Measurements from ENCODE around the gene ZNF485.
"Not testable (repeated sequence)": the region's sequence is repeated elsewhere in the genome, so short reads cannot be mapped to it uniquely, and the experiment has no call there.

ZNF485 gene

DNA sequence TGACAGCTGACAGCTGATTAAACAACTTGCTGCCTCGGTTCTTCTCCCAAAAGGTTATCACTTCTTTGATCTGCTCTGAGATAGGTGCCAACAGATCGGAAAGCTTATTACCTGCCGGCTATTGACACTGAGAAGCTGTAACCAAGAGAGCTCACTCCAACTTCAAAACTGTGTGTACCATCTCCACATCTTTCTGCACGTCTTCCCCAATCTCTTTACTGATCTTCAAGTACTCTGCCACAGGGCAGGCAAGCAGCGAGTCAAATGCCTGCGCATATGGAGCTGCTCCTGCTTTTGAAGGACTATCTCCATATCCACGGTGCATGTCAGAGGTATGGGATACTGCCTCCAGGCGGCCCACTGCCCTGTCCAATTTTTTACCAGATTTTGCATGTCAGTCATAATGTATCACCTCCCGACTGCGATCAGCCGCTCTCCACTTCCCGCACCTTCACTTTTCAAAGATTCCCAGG lies 352 bp upstream of the ZNF485 start:
- DNase-seq (ENCODE audit: low read depth in 2 of 2) = no peak

DNA sequence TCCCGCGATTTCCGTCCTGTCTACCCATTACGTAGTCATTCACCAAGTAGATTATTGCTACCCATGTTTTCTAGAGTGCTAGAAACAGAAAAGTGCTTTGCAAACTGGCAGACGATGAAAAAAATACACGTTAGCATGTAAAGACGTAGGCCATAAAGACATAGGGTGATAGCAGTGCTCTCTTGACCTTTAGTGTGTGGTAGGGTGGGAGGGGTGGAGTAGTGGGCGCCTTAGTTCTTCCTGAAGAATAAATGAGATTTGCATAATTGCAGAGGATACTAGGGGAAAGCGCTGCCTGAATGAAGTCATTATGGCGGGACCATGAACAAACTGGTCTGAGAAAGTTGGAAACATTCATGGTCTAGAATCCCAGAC lies 948 bp downstream of the ZNF485 start:
- DNase-seq (ENCODE audit: low read depth in 2 of 2) = no peak

DNA sequence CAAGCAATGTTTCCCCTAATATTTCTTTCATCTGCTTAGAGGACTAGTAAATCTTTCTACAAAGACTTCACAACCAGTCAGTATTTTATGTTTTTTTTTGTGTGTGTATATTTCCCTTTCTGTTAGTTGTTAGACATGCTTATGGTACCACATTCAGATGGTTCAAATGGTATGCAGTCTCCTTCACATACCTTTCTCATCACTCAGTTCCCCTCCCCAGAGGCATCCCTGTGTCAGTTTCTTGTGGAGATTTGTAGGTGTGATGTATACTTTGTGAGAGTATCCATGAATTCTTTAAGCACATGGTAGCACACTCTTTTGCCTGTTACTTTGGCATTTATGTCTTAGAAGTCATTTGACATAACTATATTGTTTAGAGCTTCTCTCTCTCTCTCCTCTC lies 4.4 kb downstream of the ZNF485 start:
- DNase-seq (ENCODE audit: low read depth in 2 of 2) = no peak

DNA sequence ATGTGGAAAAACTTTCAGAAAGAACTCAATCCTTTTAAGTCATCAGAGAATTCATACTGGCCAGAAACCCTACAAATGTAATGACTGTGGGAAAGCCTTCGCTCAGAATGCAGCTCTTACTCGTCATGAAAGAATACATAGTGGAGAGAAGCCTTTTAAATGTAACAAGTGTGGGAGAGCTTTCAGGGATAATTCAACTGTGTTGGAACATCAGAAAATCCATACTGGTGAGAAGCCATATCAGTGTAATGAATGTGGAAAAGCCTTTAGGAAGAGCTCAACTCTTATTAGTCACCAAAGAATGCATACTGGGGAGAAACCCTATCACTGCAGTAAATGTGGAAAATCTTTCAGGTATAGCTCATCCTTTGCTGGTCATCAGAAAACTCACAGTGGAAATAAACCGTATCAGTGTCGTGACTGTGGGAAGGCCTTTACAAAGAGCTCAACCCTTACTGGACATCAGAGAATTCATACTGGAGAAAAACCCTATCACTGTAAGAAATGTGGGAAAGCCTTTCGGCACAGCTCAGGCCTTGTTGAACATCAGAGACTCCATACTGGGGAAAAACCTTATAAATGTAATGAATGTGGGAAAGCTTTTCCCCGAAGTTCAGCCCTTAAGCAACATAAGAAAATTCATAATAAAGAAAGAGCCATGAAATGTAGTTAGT lies 10.6 kb downstream of the ZNF485 start:
- DNase-seq (ENCODE audit: low read depth in 2 of 2) = no peak

DNA sequence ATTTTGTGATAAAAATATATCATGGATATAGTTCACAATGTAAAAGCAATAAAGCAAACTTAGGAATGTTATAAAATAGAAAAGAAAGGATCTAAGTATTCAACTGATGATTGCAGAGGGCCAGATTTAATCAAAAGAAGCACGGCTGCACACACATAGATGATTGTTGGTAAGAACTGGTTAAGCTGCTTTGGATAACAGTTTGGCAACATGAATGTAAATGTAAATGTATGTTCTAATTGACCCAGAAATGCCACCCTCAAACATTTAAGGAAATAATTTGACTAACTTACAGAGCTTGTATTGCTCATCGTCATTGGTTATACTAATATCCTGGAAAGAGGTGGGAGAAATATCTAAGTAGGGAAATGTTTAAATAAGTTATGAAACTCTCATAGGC lies 13.1 kb downstream of the ZNF485 start:
- no peak for DNase-seq (ENCODE audit: low read depth in 2 of 2)

GRCh38 chr10:43622038-43622437 lies 15.8 kb downstream of the ZNF485 start:
- no peak for DNase-seq (ENCODE audit: low read depth in 2 of 2)

DNA sequence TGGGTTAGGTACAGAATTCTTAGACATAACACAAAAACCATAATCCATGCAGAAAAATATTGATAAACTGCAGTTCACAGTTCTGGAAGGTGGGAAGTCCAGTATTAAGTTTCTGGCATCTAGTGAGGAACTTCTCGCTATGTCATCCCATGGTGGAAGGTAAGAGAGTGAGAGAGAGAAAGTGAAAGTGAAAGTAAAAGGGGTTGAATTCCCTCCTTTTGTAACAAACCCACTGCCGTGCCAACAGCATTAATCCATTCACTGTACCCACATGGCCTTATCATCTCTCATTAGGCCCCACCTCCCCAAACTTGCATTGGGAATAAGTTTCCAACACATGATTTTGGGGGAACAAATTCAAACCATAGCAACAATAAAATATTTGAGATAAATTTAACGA lies 17.1 kb downstream of the ZNF485 start:
- no peak for DNase-seq (ENCODE audit: low read depth in 2 of 2)

- no peak for DNase-seq (ENCODE audit: low read depth in 2 of 2)
These were observed 21.7 kb downstream of the ZNF485 start for GRCh38 chr10:43627942-43628341.

DNA sequence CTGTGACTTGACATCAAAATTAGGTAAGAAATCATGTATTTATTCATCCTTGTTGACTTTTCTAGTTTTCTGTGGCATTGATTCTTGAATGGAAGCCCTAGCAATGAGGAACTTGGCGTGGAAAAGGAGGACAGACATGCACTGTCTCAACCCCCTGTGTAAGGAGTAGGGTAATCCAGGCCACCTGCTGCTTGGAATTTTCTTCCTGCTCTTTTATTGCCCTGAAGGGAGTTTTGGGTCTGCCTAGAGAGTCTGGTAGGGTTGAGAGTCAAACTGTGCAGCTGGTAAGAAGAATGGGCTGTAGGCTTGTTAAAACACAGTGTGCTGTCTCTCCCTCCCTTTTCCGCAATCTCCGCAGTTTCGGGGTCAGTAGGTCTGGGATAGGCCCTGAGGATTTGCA lies 22.7 kb downstream of the ZNF485 start:
- DNase-seq (ENCODE audit: low read depth in 2 of 2) = no peak

GRCh38 chr10:43635816-43636215 lies 29.6 kb downstream of the ZNF485 start:
- not testable (repeated sequence) for DNase-seq (ENCODE audit: low read depth in 2 of 2)

DNA sequence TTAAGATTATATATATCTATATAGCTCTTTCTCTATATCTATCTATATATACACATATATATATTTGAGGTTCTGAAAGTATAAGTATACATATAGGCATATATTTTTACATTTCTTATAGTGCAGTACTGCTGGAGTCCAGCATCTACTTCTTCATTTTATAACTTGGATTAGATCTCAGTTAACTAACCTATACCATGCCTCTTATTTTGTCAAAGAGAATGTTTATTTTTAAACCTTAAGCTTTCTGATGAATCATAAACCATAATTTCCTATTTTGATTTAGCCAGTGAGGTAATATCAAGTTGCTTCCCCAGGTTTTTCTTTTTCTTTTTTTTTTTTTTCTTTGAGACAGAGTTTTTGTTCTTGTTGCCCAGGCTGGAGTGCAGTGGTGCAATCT lies 34.4 kb downstream of the ZNF485 start:
- DNase-seq (ENCODE audit: low read depth in 2 of 2) = no peak

GRCh38 chr10:43644252-43644651 lies 38.0 kb downstream of the ZNF485 start:
- no peak for DNase-seq (ENCODE audit: low read depth in 2 of 2)

DNA sequence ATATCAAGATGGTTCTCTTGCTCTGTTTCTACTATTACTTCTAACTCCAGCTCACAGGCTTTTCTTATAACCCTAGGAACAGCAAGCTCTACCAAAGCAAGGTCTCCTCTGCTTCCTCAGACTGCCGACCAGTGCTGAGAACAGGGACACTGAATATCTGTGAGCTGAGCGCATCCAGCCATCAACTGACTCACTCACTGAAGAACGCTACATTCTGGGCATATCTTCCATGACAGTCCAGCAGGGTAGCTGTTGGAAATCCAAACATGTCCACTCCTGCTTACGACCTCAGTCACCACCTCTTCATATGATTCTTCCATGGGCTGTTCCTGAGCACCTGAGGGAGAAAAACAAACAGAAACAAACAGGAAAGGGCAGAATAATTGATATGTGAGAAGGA lies 39.6 kb downstream of the ZNF485 start:
- no peak for DNase-seq (ENCODE audit: low read depth in 2 of 2)

DNA sequence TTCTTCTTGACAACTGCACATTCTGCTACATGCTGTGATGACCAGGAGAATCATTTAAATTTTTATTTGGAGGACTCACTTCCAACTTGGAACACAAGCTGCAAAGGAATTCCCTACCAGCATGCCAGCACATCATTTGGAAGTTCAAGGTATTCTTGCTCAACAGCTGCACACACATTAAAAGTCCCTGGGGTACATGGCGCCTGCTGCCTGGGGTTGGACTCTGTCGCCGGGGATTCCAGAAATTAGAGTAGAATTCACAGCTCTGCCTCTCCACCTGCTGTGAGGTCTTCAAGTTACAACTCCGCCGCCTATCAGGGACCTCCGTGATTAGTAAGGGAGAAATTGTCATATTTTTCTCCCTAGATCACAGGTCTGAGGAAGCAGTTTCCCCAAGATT lies 41.3 kb downstream of the ZNF485 start:
- DNase-seq (ENCODE audit: low read depth in 2 of 2) = no peak

GRCh38 chr10:43648095-43648397 lies 41.8 kb downstream of the ZNF485 start:
- DNase-seq (ENCODE audit: low read depth in 2 of 2) = no peak

DNA sequence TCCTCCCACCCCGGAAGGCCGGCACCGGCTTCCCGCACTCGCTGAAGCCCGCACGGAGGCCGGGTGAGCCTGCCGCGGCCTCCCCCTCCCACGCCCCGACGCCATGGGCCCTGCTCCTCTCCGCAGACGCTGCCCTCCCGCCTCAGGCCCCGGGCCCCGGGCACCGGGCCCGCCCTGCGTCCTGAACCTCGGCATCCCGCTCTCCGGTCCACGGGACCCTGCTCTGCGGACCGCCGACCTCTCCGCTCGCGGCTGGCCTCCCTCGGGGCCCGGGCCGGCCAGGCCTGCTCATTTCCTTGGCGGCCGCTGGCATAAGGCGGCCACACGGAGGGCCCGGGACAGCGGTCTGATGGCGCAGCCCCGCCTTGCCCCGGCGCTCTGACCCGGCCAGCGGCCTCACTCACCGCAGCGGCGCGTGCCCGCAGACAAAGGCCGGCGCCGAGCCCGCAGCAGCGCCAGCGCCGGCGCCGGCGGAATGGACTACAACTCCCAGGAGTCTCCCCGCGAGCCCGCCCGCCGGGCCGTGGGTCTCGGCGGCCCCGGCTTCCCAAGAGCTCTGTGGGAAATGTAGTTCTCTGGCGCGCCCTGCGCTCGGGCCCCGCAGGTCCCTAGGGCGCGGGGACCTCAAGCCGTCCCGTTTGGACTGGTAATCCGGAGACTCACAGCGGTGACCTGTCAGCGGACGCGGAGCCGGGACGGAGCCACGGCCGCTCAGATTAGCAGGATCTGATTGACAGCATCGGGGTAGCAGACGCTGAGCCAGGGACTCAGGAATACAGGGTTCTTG lies 42.4 kb downstream of the ZNF485 start, which contains the start of gene ZNF32:
Gene ZNF32 (minus strand): TSS at position 484 of the 787 bp plus-strand sequence. CDS start 2,748 bp downstream, outside the sequence.
- DNase-seq (ENCODE audit: low read depth in 2 of 2) = peak; percentile 57 to 60

- DNase-seq (ENCODE audit: low read depth in 2 of 2) = no peak
These were observed 42.9 kb downstream of the ZNF485 start for GRCh38 chr10:43649185-43649523.

GRCh38 chr10:43653746-43654145 lies 47.5 kb downstream of the ZNF485 start:
- no peak for DNase-seq (ENCODE audit: low read depth in 2 of 2)

- DNase-seq (ENCODE audit: low read depth in 2 of 2) = no peak
These were observed 49.1 kb downstream of the ZNF485 start for GRCh38 chr10:43655311-43655710.

- no peak for DNase-seq (ENCODE audit: low read depth in 2 of 2)
These were observed 52.0 kb downstream of the ZNF485 start for GRCh38 chr10:43658227-43658626.

- DNase-seq (ENCODE audit: low read depth in 2 of 2) = no peak
These were observed 58.8 kb downstream of the ZNF485 start for GRCh38 chr10:43665054-43665453.

DNA sequence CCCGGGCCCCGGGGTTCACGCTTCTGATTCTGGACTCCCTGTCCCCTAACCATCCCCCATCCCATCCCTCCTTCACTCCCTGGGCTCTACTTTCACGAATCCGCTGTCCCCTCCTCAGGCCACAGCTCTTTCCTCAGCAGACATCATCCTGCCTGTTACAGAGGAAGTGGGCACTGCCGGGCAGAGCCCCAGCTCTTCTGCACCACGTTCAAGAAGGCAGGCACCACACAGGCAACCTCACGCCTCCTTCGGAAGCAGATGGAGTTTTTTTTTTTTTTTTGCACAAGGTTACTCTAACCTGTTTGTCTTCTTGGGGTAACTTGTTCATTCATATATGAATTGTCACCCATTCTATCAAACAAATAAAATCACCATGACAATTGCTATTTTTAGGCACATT lies 60.3 kb downstream of the ZNF485 start:
- no peak for DNase-seq (ENCODE audit: low read depth in 2 of 2)

DNA sequence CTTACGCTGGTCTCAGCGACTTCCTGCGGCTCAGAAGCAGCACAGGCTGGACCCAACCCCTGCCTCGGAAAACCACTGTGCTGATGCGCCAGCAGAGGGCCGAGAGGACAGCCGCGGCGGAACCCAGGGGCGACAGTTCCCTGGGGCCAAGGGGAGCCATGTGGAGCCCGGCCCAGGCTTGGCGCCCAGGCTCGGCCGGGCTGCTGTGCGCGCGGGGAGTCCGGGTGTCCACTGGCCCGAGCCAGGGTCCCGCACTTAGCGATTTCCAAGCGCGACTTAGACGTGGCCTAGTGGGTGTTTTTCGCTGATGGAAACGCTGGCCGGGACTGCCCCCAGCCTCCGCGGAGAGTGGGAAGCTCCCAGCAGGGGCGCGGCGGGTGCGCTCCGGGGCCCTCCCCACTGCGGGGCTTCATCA lies 61.1 kb downstream of the ZNF485 start:
- no peak for DNase-seq (ENCODE audit: low read depth in 2 of 2)

Measured in stimulated activated CD8-positive, alpha-beta memory T cell treated with anti-CD3 and anti-CD28 coated beads, Interleukin-7, amount 100 ng/mL, for 1 hour (primary cell).